Measurements from ENCODE around the gene KLHL20. TPM values are rescaled to one million over a fixed set of nuclear protein-coding genes. Genes with fewer than 3 reads are reported as not detected.
"Not testable (repeated sequence)": the region's sequence is repeated elsewhere in the genome, so short reads cannot be mapped to it uniquely, and the experiment has no call there.

The KLHL20 gene
- total RNA-seq, 1 experiment from 2014 or later, result 15.3 TPM

DNA sequence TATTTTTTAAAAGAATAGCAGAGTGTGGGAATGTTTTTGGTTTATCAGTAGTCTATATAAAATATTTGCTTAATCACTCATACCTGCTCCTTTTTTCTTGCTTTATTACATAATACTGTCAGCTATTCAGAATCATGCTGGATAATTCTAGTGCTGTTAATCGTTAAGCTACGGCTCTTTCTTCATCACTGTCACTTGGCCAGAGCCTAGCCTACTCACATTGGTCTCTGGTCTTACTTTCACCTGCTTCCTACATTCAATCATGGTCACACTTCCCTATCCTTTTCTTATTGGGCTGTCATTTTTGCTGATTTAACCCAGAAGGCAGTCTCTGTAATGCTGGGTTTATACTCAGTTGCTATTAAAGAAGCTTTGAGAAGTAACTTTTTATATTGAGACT is 2.5 kb downstream of the KLHL20 start:
- 0 out of 2 replicates have a peak overlapping the region, but pooled peaks have one; percentile 67 for H3K4me3 ChIP-seq
- no peaks in the 10 kb centered on the region for H3K27me3 ChIP-seq (ENCODE audit: insufficient read depth, low read depth)
- peaks cover 7% of the 10 kb centered on the region; the same call in 1 of the 2 replicates for H3F3A ChIP-seq (ENCODE audit: insufficient read depth, low read depth)
- no peaks in the 10 kb centered on the region for H3K9me3 ChIP-seq (ENCODE audit: insufficient read depth, low read depth)
- no peak overlapping the region for H3K27ac ChIP-seq
- no peak for DNase-seq
- H3K36me3 ChIP-seq (ENCODE audit: low read depth), result no peaks in the 10 kb centered on the region
- intact Hi-C loops (cut with micrococcal nuclease; ENCODE audit: unreplicated experiment), result loop anchor here (10.0 kb wide), 1 partner anchor 212 kb away; no protein-coding TSS in a partner anchor
- H3K4me1 ChIP-seq (replicated peaks; ENCODE audit: insufficient read depth), result peaks cover 28% of the 10 kb centered on the region
- BruUV-seq (replicated peaks), result no TSS peak
- no peak overlapping the region for H2AFZ ChIP-seq
- ChIA-PET CTCF (interaction anchor here (0.6 kb wide), 1 partner anchor 196 kb away, joined by 5 read pairs; no protein-coding TSS in a partner anchor), POLR2A (ENCODE audit: unreplicated experiment) (no interaction called here)
- H3K79me2 ChIP-seq (ENCODE audit: low read depth), result peaks cover 39% of the 10 kb centered on the region
- H3K9me2 ChIP-seq (ENCODE audit: insufficient read depth), result no peaks in the 10 kb centered on the region
- H3K4me2 ChIP-seq, result peak overlapping the region; percentile 92; the same call in 1 of the 2 replicates
- no peak for TF ChIP-seq EZH2 (IDR thresholded peaks at IDR 0.05; ENCODE audit: low read depth)
- TF ChIP-seq, protein P1, sequence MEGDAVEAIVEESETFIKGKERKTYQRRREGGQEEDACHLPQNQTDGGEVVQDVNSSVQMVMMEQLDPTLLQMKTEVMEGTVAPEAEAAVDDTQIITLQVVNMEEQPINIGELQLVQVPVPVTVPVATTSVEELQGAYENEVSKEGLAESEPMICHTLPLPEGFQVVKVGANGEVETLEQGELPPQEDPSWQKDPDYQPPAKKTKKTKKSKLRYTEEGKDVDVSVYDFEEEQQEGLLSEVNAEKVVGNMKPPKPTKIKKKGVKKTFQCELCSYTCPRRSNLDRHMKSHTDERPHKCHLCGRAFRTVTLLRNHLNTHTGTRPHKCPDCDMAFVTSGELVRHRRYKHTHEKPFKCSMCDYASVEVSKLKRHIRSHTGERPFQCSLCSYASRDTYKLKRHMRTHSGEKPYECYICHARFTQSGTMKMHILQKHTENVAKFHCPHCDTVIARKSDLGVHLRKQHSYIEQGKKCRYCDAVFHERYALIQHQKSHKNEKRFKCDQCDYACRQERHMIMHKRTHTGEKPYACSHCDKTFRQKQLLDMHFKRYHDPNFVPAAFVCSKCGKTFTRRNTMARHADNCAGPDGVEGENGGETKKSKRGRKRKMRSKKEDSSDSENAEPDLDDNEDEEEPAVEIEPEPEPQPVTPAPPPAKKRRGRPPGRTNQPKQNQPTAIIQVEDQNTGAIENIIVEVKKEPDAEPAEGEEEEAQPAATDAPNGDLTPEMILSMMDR (conservative IDR thresholded peaks at IDR 0.05), result no peak
- no peaks in the 10 kb centered on the region for H4K20me1 ChIP-seq (ENCODE audit: insufficient read depth)

DNA sequence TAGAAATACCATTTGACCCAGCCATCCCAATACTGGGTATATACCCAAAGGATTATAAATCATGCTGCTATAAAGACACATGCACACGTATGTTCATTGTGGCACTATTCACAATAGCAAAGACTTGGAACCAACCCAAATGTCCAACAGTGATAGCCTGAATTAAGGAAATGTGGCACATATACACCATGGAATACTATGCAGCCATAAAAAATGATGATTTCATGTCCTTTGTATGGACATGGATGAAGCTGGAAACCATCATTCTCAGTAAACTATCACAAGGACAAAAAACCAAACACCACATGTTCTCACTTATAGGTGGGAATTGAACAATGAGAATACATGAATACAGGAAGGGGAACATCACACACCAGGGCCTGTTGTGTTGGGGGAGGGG is 16.6 kb downstream of the KLHL20 start:
- POLR2A ChIA-PET (ENCODE audit: unreplicated experiment); BruUV-seq (replicated peaks); H3K36me3 ChIP-seq (ENCODE audit: low read depth); H3K9me3 ChIP-seq (ENCODE audit: insufficient read depth, low read depth); CTCF ChIA-PET; H3K27ac ChIP-seq; intact Hi-C loops (cut with micrococcal nuclease; ENCODE audit: unreplicated experiment); H3K9me2 ChIP-seq (ENCODE audit: insufficient read depth); H3F3A ChIP-seq (ENCODE audit: insufficient read depth, low read depth); H3K79me2 ChIP-seq (ENCODE audit: low read depth); H3K27me3 ChIP-seq (ENCODE audit: insufficient read depth, low read depth); H4K20me1 ChIP-seq (ENCODE audit: insufficient read depth); H3K4me1 ChIP-seq (replicated peaks; ENCODE audit: insufficient read depth); DNase-seq; H3K4me2 ChIP-seq; H2AFZ ChIP-seq; H3K4me3 ChIP-seq: not testable (repeated sequence)

DNA sequence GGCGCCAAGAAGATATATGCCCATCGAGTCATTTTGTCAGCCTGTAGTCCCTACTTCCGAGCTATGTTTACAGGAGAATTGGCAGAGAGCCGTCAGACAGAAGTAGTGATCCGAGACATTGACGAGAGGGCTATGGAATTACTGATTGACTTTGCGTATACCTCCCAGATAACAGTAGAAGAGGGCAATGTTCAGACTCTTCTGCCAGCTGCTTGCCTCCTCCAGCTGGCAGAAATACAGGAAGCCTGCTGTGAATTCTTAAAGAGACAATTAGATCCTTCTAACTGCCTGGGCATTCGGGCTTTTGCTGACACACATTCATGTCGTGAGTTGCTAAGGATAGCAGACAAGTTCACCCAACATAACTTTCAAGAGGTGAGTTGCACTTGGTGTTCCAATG is 19.1 kb downstream of the KLHL20 start:
- TF ChIP-seq EZH2 (IDR thresholded peaks at IDR 0.05; ENCODE audit: low read depth), result no peak
- TF ChIP-seq, protein P1 (conservative IDR thresholded peaks at IDR 0.05), result no peak
- Histone ChIP-seq H3K27ac (no peak overlapping the region), H4K20me1 (ENCODE audit: insufficient read depth) (no peaks in the 10 kb centered on the region), H3K4me2 (no peak overlapping the region), H3K36me3 (ENCODE audit: low read depth) (no peaks in the 10 kb centered on the region), H2AFZ (no peak overlapping the region), H3K4me1 (replicated peaks; ENCODE audit: insufficient read depth) (no peaks in the 10 kb centered on the region), H3K9me3 (ENCODE audit: insufficient read depth, low read depth) (no peaks in the 10 kb centered on the region), H3K4me3 (no peak overlapping the region), H3F3A (ENCODE audit: insufficient read depth, low read depth) (no peaks in the 10 kb centered on the region), H3K27me3 (ENCODE audit: insufficient read depth, low read depth) (no peaks in the 10 kb centered on the region), H3K9me2 (ENCODE audit: insufficient read depth) (no peaks in the 10 kb centered on the region), H3K79me2 (ENCODE audit: low read depth) (no peaks in the 10 kb centered on the region)
- ChIA-PET CTCF (no interaction called here), POLR2A (ENCODE audit: unreplicated experiment) (no interaction called here)
- no TSS peak for BruUV-seq (replicated peaks)
- no peak for DNase-seq
- intact Hi-C loops (cut with micrococcal nuclease; ENCODE audit: unreplicated experiment), result no loop called here

DNA sequence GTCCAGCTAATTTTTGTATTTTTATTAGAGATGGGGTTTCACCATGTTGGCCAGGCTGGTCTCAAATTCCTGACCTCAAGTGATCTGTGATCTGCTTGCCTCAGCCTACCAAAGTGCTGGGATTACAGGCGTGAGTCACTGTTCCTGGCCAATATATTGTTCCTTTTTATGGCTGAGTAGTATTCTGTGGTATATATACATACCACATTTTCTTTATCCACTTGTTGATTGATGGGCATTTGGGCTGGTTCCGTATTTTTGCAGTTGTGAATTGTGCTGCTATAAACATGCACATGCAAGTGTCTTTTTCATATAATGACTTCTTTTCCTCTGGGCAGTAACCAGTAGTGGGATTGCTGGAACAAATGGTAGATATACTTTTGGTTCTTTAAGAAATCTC is 21.3 kb downstream of the KLHL20 start:
- H3K36me3 ChIP-seq (ENCODE audit: low read depth); H3K27me3 ChIP-seq (ENCODE audit: insufficient read depth, low read depth); H4K20me1 ChIP-seq (ENCODE audit: insufficient read depth); H3K4me2 ChIP-seq; H3K4me3 ChIP-seq; DNase-seq; H3K9me2 ChIP-seq (ENCODE audit: insufficient read depth); H3F3A ChIP-seq (ENCODE audit: insufficient read depth, low read depth); H2AFZ ChIP-seq; H3K79me2 ChIP-seq (ENCODE audit: low read depth); H3K9me3 ChIP-seq (ENCODE audit: insufficient read depth, low read depth); H3K27ac ChIP-seq; intact Hi-C loops (cut with micrococcal nuclease; ENCODE audit: unreplicated experiment); CTCF ChIA-PET; POLR2A ChIA-PET (ENCODE audit: unreplicated experiment); H3K4me1 ChIP-seq (replicated peaks; ENCODE audit: insufficient read depth); BruUV-seq (replicated peaks): not testable (repeated sequence)

All from PC-9 (cell line).